Colonic mucosa (tissue), 4 donors: Measurements from ENCODE around the gene PLCD1. TPM values are rescaled to one million over a fixed set of nuclear protein-coding genes. Genes with fewer than 3 reads are reported as not detected.
"Not testable (repeated sequence)": the region's sequence is repeated elsewhere in the genome, so short reads cannot be mapped to it uniquely, and the experiment has no call there.

ENCODE experiments used
- DNase-seq: peaks from one replicate; pipeline ENCODE4 v3.0.0-alpha.2; 2020
- H3K27ac ChIP-seq: fragments of 200-600 bp; one replicate; pipeline ENCODE4 v1.8.0; 2021
- H3K27me3 ChIP-seq: fragments of 200-600 bp; one replicate; pipeline ENCODE4 v1.8.0; 2021
- H3K36me3 ChIP-seq: fragments of 200-600 bp; one replicate; pipeline ENCODE4 v1.8.0; 2021
- H3K4me1 ChIP-seq: fragments of 200-600 bp; one replicate; pipeline ENCODE4 v1.8.0; 2021; ENCODE audit warnings: mild to moderate bottlenecking
- H3K4me3 ChIP-seq: fragments of 200-600 bp; one replicate; pipeline ENCODE4 v1.8.0; 2021
- H3K9ac ChIP-seq, 2 donors: one replicate each; pipeline ENCODE4 v1.7.0; 2013; ENCODE audit warnings: control low read depth in 2 of 2, low read depth in 2 of 2, low read length in 2 of 2
- H3K9me3 ChIP-seq: fragments of 200-600 bp; one replicate; pipeline ENCODE4 v1.8.0; 2021
- intact Hi-C: fragments of 100-400 bp; cut with DNase I; formaldehyde crosslinking; loops from one replicate; pipeline ENCODE4 v1.14.1; 2022
- total RNA-seq, 2 donors: library from RNA; stranded (reverse); fragmentation: NEBNext Ultra II Directional in 1 of 2; extraction: Animal tissue kit (Norgen Biotek cat#: 25700) in 1 of 2; gene quantifications; one replicate each; pipeline ENCODE4 v1.2.1, GENCODE V29; 2021
- TF ChIP-seq, protein P1 (sequence below): fragments of 200-600 bp; IDR thresholded peaks from one replicate; pipeline ENCODE4 v1.8.0; 2022; ENCODE audit warnings: antibody characterized with exemption, mild to moderate bottlenecking
- donor health status: healthy.
- donor health status: DM: no; HTN: no; CAD: no.
- donor health status: DM: no; HTN: no; CAD: no.

PLCD1 gene
- total RNA-seq, 2 donors from 2014 or later: 46.8 to 70.0 TPM

DNA sequence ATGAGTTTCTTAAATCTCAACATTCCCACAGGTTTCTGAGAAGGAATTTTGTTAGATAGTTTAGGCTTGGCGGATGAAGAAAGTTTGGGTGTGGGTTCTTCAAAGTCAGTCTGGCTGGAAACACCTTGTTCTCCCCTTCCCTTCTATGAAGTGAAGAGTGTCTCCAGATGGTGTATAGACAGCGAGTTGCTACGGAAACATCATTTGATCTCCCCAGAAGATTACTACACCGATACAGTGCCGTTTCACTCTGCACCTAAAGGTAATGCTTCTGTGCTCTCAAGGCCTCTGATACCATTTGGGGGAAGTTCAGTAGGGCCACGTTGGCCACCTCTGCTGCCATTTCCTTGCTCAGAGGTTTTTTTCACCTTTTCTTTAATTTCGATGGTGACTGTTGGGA is 30.1 kb upstream of the PLCD1 start:
- Histone ChIP-seq H3K9me3 (no peaks in the 10 kb centered on the region), H3K4me1 (no peaks in the 10 kb centered on the region), H3K36me3 (no peaks in the 10 kb centered on the region), H3K9ac (no peak overlapping the region), H3K27ac (no peak overlapping the region), H3K4me3 (no peak overlapping the region), H3K27me3 (no peaks in the 10 kb centered on the region)
- TF ChIP-seq, protein P1, sequence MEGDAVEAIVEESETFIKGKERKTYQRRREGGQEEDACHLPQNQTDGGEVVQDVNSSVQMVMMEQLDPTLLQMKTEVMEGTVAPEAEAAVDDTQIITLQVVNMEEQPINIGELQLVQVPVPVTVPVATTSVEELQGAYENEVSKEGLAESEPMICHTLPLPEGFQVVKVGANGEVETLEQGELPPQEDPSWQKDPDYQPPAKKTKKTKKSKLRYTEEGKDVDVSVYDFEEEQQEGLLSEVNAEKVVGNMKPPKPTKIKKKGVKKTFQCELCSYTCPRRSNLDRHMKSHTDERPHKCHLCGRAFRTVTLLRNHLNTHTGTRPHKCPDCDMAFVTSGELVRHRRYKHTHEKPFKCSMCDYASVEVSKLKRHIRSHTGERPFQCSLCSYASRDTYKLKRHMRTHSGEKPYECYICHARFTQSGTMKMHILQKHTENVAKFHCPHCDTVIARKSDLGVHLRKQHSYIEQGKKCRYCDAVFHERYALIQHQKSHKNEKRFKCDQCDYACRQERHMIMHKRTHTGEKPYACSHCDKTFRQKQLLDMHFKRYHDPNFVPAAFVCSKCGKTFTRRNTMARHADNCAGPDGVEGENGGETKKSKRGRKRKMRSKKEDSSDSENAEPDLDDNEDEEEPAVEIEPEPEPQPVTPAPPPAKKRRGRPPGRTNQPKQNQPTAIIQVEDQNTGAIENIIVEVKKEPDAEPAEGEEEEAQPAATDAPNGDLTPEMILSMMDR: no peak
- DNase-seq: no peak
- intact Hi-C loops: no loop called here

- TF ChIP-seq, protein P1: no peak
- intact Hi-C loops: no loop called here
- no peak overlapping the region for H3K4me3 ChIP-seq
- H3K27ac ChIP-seq: no peak overlapping the region
- DNase-seq: no peak
- H3K9ac ChIP-seq: no peak overlapping the region
- no peaks in the 10 kb centered on the region for H3K27me3 ChIP-seq
- H3K36me3 ChIP-seq: no peaks in the 10 kb centered on the region
- H3K9me3 ChIP-seq: no peaks in the 10 kb centered on the region
- no peaks in the 10 kb centered on the region for H3K4me1 ChIP-seq
Observed at GRCh38 chr3:38059148-38059547, 29.7 kb upstream of the PLCD1 start.

- intact Hi-C loops: no loop called here
- Histone ChIP-seq H3K27ac (no peak overlapping the region), H3K27me3 (no peaks in the 10 kb centered on the region), H3K4me3 (no peak overlapping the region), H3K36me3 (no peaks in the 10 kb centered on the region), H3K9ac (no peak overlapping the region), H3K4me1 (no peaks in the 10 kb centered on the region), H3K9me3 (no peaks in the 10 kb centered on the region)
- DNase-seq: no peak
- TF ChIP-seq, protein P1: no peak
Observed at GRCh38 chr3:38054499-38055001, 25.1 kb upstream of the PLCD1 start.

DNA sequence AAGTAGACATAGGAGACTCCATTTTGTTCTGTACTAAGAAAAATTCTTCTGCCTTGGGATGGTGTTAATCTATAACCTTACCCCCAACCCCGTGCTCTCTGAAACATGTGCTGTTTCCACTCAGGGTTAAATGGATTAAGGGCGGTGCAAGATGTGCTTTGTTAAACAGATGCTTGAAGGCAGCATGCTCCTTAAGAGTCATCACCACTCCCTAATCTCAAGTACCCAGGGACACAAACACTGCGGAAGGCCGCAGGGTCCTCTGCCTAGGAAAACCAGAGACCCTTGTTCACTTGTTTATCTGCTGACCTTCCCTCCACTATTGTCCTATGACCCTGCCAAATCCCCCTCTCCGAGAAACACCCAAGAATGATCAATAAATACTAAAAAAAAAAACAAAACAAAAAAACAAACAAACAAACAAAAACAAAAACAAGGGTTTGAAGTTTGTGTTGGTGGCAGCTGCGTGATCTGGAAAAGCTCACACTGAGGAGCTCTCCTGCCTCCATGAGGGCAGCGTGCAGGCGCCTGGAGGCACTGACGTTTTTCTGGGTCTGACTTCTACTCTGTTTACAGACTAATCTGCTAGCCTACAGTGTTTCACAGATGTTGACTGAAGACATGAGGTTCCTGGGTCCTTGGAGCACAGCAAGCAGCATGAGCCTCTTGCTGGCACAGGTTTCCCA is 24.5 kb upstream of the PLCD1 start:
- H3K27ac ChIP-seq: not testable (repeated sequence)

DNA sequence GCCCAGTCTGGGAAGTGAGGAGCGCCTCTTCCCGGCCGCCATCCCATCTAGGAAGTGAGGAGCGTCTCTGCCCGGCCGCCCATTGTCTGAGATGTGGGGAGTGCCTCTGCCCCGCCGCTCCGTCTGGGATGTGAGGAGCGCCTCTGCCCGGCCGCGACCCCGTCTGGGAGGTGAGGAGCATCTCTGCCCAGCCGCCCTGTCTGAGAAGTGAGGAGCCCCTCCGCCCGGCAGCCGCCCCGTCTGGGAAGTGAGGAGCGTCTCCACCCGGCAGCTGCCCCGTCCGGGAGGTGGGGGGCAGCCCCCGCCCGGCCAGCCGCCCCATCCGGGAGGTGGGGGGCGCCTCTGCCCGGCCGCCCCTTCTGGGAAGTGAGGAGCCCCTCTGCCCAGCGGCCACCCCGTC is 23.8 kb upstream of the PLCD1 start:
- H3K9me3 ChIP-seq, H3K9ac ChIP-seq, H3K27ac ChIP-seq, DNase-seq, H3K36me3 ChIP-seq, H3K4me1 ChIP-seq, intact Hi-C loops, H3K27me3 ChIP-seq, H3K4me3 ChIP-seq: not testable (repeated sequence)

More for the DNA sequence above, 24.5 kb upstream of the PLCD1 start:
- H3K4me3 ChIP-seq, DNase-seq, H3K27me3 ChIP-seq, H3K9me3 ChIP-seq, H3K4me1 ChIP-seq, H3K9ac ChIP-seq, H3K36me3 ChIP-seq, intact Hi-C loops: not testable (repeated sequence)

DNA sequence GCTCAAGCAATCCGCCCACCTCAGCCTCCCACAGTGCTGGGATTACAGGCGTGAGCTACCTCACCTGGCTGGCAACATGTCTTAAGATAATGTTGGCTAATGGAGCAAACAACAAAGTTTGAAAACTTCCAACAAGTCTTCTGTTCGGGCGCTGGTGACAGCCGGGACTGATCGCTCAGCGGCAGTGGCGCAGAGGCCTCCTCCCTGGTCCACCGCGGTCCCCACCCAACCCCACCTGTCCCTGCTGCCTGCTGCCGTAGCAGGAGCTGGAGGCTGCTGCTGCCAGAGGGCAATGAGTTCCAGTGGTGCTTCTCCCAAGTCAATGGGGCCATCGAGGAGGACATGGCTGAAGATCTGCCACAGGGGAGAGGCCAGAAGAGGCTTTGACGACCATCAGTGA is 21.7 kb upstream of the PLCD1 start:
- no peaks in the 10 kb centered on the region for H3K27me3 ChIP-seq
- TF ChIP-seq, protein P1: no peak
- H3K4me1 ChIP-seq: no peaks in the 10 kb centered on the region
- H3K27ac ChIP-seq: no peak overlapping the region
- H3K4me3 ChIP-seq: no peak overlapping the region
- H3K36me3 ChIP-seq: no peaks in the 10 kb centered on the region
- no peak for DNase-seq
- intact Hi-C loops: no loop called here
- H3K9ac ChIP-seq: no peak overlapping the region
- no peaks in the 10 kb centered on the region for H3K9me3 ChIP-seq
